MCF 10A (cell line): ENCODE data around the gene S100A7A. TPM values are rescaled to one million over a fixed set of nuclear protein-coding genes. Genes with fewer than 3 reads are reported as not detected.
A peak's percentile ranks its signal among the peaks of the same experiment; 100 is the strongest.

Experiments used
- BruUV-seq: library from RNA; stranded (reverse); fragments of 400-500 nt; replicated peaks from 2 replicates; lab custom pipeline; 2021; lab: Mats Ljungman, UMichigan
- CTCF ChIA-PET: fragments of 300-600 bp; sonication (Branson Sonifier 250); formaldehyde crosslinking; extraction: SDS; loops from one replicate; lab custom pipeline; 2021; ENCODE audit warnings: antibody characterized with exemption, inconsistent platforms; lab: Yijun Ruan, JAX
- POLR2A ChIA-PET: fragments of 300-600, 350-650 bp; sonication (Branson Sonifier 250); formaldehyde crosslinking; extraction: SDS; loops from one replicate; lab custom pipeline; 2020; ENCODE audit warnings: antibody characterized with exemption, inconsistent platforms; lab: Yijun Ruan, JAX
- DNase-seq: peaks from one replicate; pipeline ENCODE4 v3.0.0-alpha.2; 2018; ENCODE audit not compliant: unreplicated experiment
- H3K27ac Mint-ChIP-seq: one replicate; pipeline ENCODE4 v1.8.0; 2022; ENCODE audit warnings: mild to moderate bottlenecking, low read depth, mixed read lengths; ENCODE audit not compliant: unreplicated experiment
- H3K27me3 Mint-ChIP-seq: one replicate; pipeline ENCODE4 v1.8.0; 2022; ENCODE audit warnings: mixed read lengths; ENCODE audit not compliant: insufficient read depth, unreplicated experiment
- H3K36me3 Mint-ChIP-seq: one replicate; pipeline ENCODE4 v1.8.0; 2022; ENCODE audit warnings: mild to moderate bottlenecking, moderate library complexity, mixed read lengths; ENCODE audit not compliant: insufficient read depth, unreplicated experiment
- H3K4me1 Mint-ChIP-seq: one replicate; pipeline ENCODE4 v1.8.0; 2022; ENCODE audit warnings: mixed read lengths; ENCODE audit not compliant: insufficient read depth, unreplicated experiment
- H3K4me3 Mint-ChIP-seq: one replicate; pipeline ENCODE4 v1.8.0; 2022; ENCODE audit warnings: mild to moderate bottlenecking, moderate library complexity, mixed read lengths; ENCODE audit not compliant: unreplicated experiment
- H3K9me3 Mint-ChIP-seq: one replicate; pipeline ENCODE4 v1.8.0; 2022; ENCODE audit warnings: mixed read lengths; ENCODE audit not compliant: unreplicated experiment
- CTCF ChIP-seq: fragments of 200-600 bp; IDR thresholded peaks from one replicate; pipeline ENCODE4 v1.8.0; 2022; ENCODE audit warnings: antibody characterized with exemption, mild to moderate bottlenecking; ENCODE audit not compliant: unreplicated experiment
- intact Hi-C: fragments of 100-400 bp; cut with micrococcal nuclease; formaldehyde crosslinking; loops from 2 replicates; pipeline ENCODE4 v1.14.1; 2022
- total RNA-seq: library from RNA; stranded (reverse); gene quantifications from 2 replicates; pipeline ENCODE4 v1.2.3, GENCODE V29; 2022

The S100A7A gene
- total RNA-seq, 1 experiment from 2014 or later, result not detected

- no TSS peak for BruUV-seq
- H3K27me3 Mint-ChIP-seq, result no peaks in the 10 kb centered on the region
- intact Hi-C loops, result no loop called here
- ChIA-PET CTCF (no interaction called here), POLR2A (interaction anchor here (0.6 kb wide), 1 partner anchor 1394 kb away, joined by 3 read pairs; no protein-coding TSS in a partner anchor)
- peak overlapping the region; percentile 59 for H3K27ac Mint-ChIP-seq
- TF ChIP-seq CTCF, result no peak
- H3K36me3 Mint-ChIP-seq, result peaks cover 6% of the 10 kb centered on the region
- no peak overlapping the region for H3K4me3 Mint-ChIP-seq
- DNase-seq, result no peak
- H3K4me1 Mint-ChIP-seq, result peaks cover 39% of the 10 kb centered on the region
- H3K9me3 Mint-ChIP-seq, result no peaks in the 10 kb centered on the region
These were observed 45.1 kb upstream of the S100A7A start for GRCh38 chr1:153371231-153371630.

GRCh38 chr1:153372571-153372970 is 43.7 kb upstream of the S100A7A start:
- ChIA-PET CTCF (interaction anchor here (1.1 to 5.7 kb wide), 4 partner anchors 15 to 138 kb away, joined by 3 to 39 read pairs (median 11); partner anchors contain the start of gene S100A9), POLR2A (interaction anchor here (0.7 to 1.3 kb wide), 4 partner anchors 15 to 28 kb away, joined by 3 to 4 read pairs (median 4); partner anchors contain the start of gene S100A9)
- DNase-seq, result no peak
- H3K36me3 Mint-ChIP-seq, result peaks cover 6% of the 10 kb centered on the region
- no peaks in the 10 kb centered on the region for H3K9me3 Mint-ChIP-seq
- intact Hi-C loops, result no loop called here
- H3K27me3 Mint-ChIP-seq, result no peaks in the 10 kb centered on the region
- H3K4me3 Mint-ChIP-seq, result no peak overlapping the region
- no TSS peak for BruUV-seq
- H3K27ac Mint-ChIP-seq, result no peak overlapping the region
- no peak for TF ChIP-seq CTCF
- H3K4me1 Mint-ChIP-seq, result peaks cover 39% of the 10 kb centered on the region

DNA sequence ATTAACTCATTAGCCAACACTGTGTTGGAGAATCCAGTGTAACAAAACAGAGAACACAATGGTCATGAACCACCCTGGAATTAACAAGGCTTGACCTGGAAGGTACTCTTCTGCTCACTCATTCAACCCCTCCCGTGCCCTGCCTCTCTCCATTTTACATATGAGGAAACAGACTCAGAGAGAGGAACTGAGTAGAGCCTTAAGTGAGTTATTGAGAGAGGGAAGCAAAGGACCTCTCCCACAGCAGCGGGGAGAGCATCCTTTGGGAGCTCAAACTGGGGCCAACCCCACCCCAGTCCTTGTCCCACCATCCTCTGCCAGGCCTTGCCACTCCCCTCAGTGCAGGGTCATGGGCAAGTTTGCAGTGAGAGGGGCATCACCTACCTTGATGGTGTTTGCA is 42.2 kb upstream of the S100A7A start:
- BruUV-seq, result no TSS peak
- intact Hi-C loops, result loop anchor here (2.0 kb wide), 1 partner anchor 17 kb away; the partner anchor contains the start of gene S100A8
- no peak overlapping the region for H3K27ac Mint-ChIP-seq
- no peak overlapping the region for H3K4me3 Mint-ChIP-seq
- H3K27me3 Mint-ChIP-seq, result no peaks in the 10 kb centered on the region
- TF ChIP-seq CTCF, result no peak
- no peak for DNase-seq
- POLR2A ChIA-PET, result interaction anchor here (1.1 to 4.6 kb wide), 3 partner anchors 11 to 20 kb away, joined by 4 to 60 read pairs (median 44); partner anchors contain the start of genes S100A8 and S100A9
- CTCF ChIA-PET, result interaction anchor here (0.7 to 5.7 kb wide), 7 partner anchors 9 to 1474 kb away, joined by 3 to 39 read pairs (median 5); partner anchors contain the start of gene S100A9
- no peaks in the 10 kb centered on the region for H3K9me3 Mint-ChIP-seq
- peaks cover 6% of the 10 kb centered on the region for H3K36me3 Mint-ChIP-seq
- peaks cover 43% of the 10 kb centered on the region for H3K4me1 Mint-ChIP-seq

GRCh38 chr1:153375511-153375910 is 40.8 kb upstream of the S100A7A start, which contains the start of gene S100A12:
Gene S100A12 (minus strand): TSS chr1:153375621. CDS start chr1:153374592, 1,029 bp downstream.
- H3K36me3 Mint-ChIP-seq, result no peaks in the 10 kb centered on the region
- no TSS peak for BruUV-seq
- peak within 1 kb of the TSS; percentile 28 for H3K27ac Mint-ChIP-seq
- peak; percentile 98 for DNase-seq
- peaks cover 43% of the 10 kb centered on the region for H3K4me1 Mint-ChIP-seq
- ChIA-PET POLR2A (interaction anchor here (0.8 to 4.6 kb wide), 19 partner anchors 10 to 251 kb away, joined by 3 to 60 read pairs (median 4); partner anchors contain the start of genes S100A14, S100A8 and S100A9), CTCF (interaction anchor here (0.6 to 5.7 kb wide), 21 partner anchors 8 to 517 kb away, joined by 3 to 39 read pairs (median 3); partner anchors contain the start of gene S100A9)
- intact Hi-C loops, result loop anchor here (2.0 kb wide), 1 partner anchor 15 kb away; the partner anchor contains the start of gene S100A8
- TF ChIP-seq CTCF, result no peak
- H3K4me3 Mint-ChIP-seq, result no peak within 1 kb of the TSS
- H3K9me3 Mint-ChIP-seq, result no peaks in the 10 kb centered on the region
- H3K27me3 Mint-ChIP-seq, result no peaks in the 10 kb centered on the region
